ENCODE data around the gene MYL5. TPM values are rescaled to one million over a fixed set of nuclear protein-coding genes. Genes with fewer than 3 reads are reported as not detected.
"Not testable (repeated sequence)": the region's sequence is repeated elsewhere in the genome, so short reads cannot be mapped to it uniquely, and the experiment has no call there.

Gene MYL5
- total RNA-seq, 3 donors from 2014 or later: 26.1 to 52.5 (median 50.7) TPM

DNA sequence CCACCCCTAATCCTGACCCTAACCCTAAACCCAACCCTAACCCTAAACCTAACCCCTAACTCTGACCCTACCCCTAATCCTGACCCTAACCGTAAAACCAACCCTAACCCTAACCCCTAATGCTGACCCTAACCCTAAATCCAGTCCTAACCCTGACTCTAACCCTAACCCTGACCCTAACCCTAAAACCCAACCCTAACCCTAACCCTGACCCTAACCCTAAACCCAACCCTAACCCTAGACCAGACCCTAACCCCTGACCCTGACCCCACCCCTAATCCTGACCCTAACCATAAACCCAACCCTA lies 30.6 kb downstream of the MYL5 start:
- TF ChIP-seq CTCF (IDR thresholded peaks at IDR 0.05): no peak
- no peak for ATAC-seq
- Histone ChIP-seq H3K4me3 (no peak overlapping the region), H3K36me3 (ENCODE audit: low read depth) (no peaks in the 10 kb centered on the region), H3K9me3 (no peaks in the 10 kb centered on the region), H3K4me1 (ENCODE audit: low read depth) (peaks cover 16% of the 10 kb centered on the region)
- DNase-seq: no peak
- intact Hi-C loops (cut with DNase I, micrococcal nuclease): no loop called here

DNA sequence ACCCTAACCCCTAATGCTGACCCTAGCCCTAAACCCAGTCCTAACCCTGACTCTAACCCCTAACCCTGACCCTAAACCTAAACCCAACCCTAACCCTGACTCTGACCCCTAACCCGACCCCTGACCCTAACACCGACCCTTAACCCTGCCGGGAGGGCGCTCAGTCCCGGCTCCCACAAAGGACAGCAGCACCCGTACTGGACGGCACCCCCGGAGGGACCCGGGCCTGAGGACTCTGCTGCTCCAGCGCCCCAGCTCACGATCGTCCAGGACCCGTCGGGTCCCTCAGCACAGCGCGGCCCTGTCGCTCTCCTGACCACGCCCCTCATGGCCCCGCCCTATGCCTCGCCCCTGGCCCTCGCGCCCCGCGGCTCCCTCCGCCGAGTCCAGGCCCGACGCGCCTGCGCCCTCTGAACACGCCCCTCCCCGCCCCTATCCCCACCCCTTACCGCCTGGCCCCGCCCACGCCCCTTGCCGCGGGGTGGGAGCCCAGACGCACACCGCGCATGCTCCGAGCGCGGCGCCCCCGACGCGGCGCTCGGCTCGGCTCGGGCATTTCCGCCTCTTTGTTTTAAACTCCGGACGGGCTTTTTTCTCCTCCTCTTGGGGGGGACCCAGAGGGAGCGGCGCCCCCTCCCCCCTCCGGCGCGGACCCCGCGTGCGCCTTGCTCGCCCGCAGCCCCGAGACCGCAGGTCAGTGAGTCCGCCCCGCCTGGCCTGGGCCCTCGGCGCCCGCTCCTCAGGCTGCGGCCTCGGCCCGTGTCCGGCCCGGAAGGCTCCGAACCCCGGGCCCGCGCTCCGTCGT lies 31.1 kb downstream of the MYL5 start, which contains the start of gene PCGF3:
TSS of gene PCGF3 (plus strand) at position 555 of the 805 bp plus-strand sequence. CDS start 27,849 bp downstream, outside the sequence.
- no peaks in the 10 kb centered on the region for H3K36me3 ChIP-seq (ENCODE audit: low read depth)
- H3K4me3 ChIP-seq: peak within 1 kb of the TSS; percentile 77
- no peaks in the 10 kb centered on the region for H3K9me3 ChIP-seq
- ATAC-seq: peak; percentile 97
- intact Hi-C loops (cut with DNase I, micrococcal nuclease): no loop called here
- no peak for TF ChIP-seq CTCF (IDR thresholded peaks at IDR 0.05)
- DNase-seq: peak; percentile 98 to 99 (median 99)
- H3K4me1 ChIP-seq (ENCODE audit: low read depth): peaks cover 16% of the 10 kb centered on the region

DNA sequence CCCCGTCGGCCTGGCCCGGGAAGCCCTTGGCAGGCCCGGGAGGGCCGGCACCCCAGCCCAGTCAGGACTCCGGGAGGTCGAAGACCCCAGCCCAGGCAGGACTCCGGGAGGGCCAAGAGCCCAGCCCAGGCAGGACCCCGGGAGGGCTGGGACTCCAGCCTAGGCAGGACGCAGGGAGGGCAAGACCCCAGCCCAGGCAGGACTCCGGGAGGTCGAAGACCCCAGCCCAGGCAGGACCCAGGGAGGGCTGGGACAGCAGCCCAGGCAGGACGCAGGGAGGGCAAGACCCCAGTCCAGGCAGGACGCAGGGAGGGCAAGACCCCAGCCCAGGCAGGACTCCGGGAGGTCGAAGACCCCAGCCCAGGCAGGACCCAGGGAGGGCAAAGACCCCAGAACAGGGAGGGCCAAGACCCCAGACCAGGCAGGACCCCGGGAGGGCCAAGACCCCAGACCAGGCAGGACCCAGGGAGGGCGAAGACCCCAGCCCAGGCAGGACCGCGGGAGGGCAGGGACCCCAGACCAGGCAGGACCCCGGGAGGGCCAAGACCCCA lies 31.8 kb downstream of the MYL5 start:
- DNase-seq; ATAC-seq; H3K9me3 ChIP-seq; intact Hi-C loops (cut with DNase I, micrococcal nuclease); H3K36me3 ChIP-seq (ENCODE audit: low read depth): not testable (repeated sequence)
- H3K4me3 ChIP-seq: peak overlapping the region; percentile 77
- peaks cover 16% of the 10 kb centered on the region for H3K4me1 ChIP-seq (ENCODE audit: low read depth)

- DNase-seq: no peak
- ATAC-seq: no peak
- intact Hi-C loops (cut with DNase I, micrococcal nuclease): no loop called here
Measured at GRCh38 chr4:706834-707598, 32.7 kb downstream of the MYL5 start.

DNA sequence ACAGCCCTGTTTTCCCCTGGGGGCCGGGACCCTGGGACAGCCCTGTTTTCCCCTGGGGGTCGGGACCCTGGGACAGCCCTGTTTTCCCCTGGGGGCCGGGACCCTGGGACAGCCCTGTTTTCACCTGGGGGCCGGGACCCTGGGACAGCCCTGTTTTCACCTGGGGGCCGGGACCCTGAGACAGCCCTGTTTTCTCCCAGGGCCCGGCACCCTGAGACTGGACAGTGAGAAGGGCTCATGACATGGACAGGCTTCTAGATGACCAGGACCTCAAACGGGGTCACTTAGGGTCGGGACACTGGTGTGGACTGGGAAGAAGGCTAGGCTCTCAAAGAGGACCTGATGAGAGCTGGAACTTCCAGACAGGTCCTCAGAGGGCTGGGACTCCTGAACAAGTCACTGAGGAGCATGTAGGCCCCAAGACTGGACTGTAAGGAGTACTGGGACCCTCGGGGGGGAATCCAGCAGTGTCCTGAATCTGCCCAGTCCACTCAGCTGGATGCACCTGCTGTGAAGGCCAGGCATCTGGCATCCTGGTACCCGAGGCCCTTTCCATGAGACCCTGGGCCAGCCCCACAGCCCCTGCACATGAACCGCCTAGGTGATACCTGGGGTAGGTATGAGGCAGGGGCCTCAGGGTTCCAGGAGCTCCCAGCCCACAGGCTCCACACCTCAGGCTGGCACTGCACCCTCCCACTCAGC lies 33.7 kb downstream of the MYL5 start:
- intact Hi-C loops (cut with DNase I, micrococcal nuclease): no loop called here
- Histone ChIP-seq H3K36me3 (ENCODE audit: low read depth) (no peaks in the 10 kb centered on the region), H3K9me3 (no peaks in the 10 kb centered on the region), H3K4me3 (no peak overlapping the region), H3K4me1 (ENCODE audit: low read depth) (peaks cover 16% of the 10 kb centered on the region)
- no peak for TF ChIP-seq CTCF (IDR thresholded peaks at IDR 0.05)
- DNase-seq (no peak), ATAC-seq (no peak)

More at GRCh38 chr4:706834-707598, 32.7 kb downstream of the MYL5 start:
- Histone ChIP-seq H3K4me3 (no peak overlapping the region), H3K4me1 (ENCODE audit: low read depth) (peaks cover 16% of the 10 kb centered on the region), H3K36me3 (ENCODE audit: low read depth) (no peaks in the 10 kb centered on the region), H3K9me3 (no peaks in the 10 kb centered on the region)
- no peak for TF ChIP-seq CTCF (IDR thresholded peaks at IDR 0.05)
